HCT116 (cell line): ENCODE results near the gene THYN1. TPM values are rescaled to one million over a fixed set of nuclear protein-coding genes. Genes with fewer than 3 reads are reported as not detected.

Experiments used
- ATAC-seq: fragments of 200-7000 bp; cut with Tn5 transposase; 2 replicates; pipeline ENCODE4 v1.9.1; 2020; ENCODE audit warnings: mild to moderate bottlenecking, moderate library complexity
- BruUV-seq: library from RNA; stranded (reverse); fragments of 400-500 nt; replicated peaks from 2 replicates; lab custom pipeline; 2021; lab: Mats Ljungman, UMichigan
- CTCF ChIA-PET: fragments of 300-600 bp; sonication (Branson Sonifier 250); formaldehyde crosslinking; loops from one replicate; lab custom pipeline; 2021; ENCODE audit warnings: antibody characterized with exemption; lab: Charles Lee
- POLR2A ChIA-PET: fragments of 300-600, 350-600 bp; sonication (Branson Sonifier 250); formaldehyde crosslinking; loops from one replicate; lab custom pipeline; 2021; ENCODE audit warnings: antibody characterized with exemption; lab: Charles Lee
- RAD21 ChIA-PET, 2 experiments: fragments of 300-600 bp; sonication (Branson Sonifier 250); formaldehyde crosslinking; loops; one replicate each; lab custom pipeline; 2023; ENCODE audit warnings: low total read pairs in 2 of 2; ENCODE audit not compliant: uncharacterized antibody in 2 of 2, unreplicated experiment in 2 of 2, low non-redundant PET in 1 of 2; lab: Charles Lee
- DNase-seq: peaks from one replicate; pipeline ENCODE4 v3.0.0-alpha.2; 2010; ENCODE audit warnings: low read depth, low spot score
- H2AFZ ChIP-seq: fragments of 200-600 bp; shearing (Covaris generic), sonication (generic); 2 replicates; pipeline ENCODE4 v1.6.1; 2017; ENCODE audit warnings: low read depth, mixed run types, mixed read lengths, antibody characterized with exemption, low read length; ENCODE audit not compliant: poor library complexity, severe bottlenecking
- H3K27ac ChIP-seq: 2 replicates; pipeline ENCODE4 v1.5.1; 2012; ENCODE audit warnings: low read depth, low read length
- H3K27me3 ChIP-seq: fragments of 200-600 bp; sonication (generic); 2 replicates; pipeline ENCODE4 v1.6.1; 2016; ENCODE audit warnings: mixed run types, low read length, mixed read lengths; ENCODE audit not compliant: insufficient read depth
- H3K36me3 ChIP-seq, 2 experiments: fragments of 200-500 bp in 1 of 2; fragments of 200-600 bp in 1 of 2; sonication (Bioruptor generic) in 1 of 2; sonication (generic) in 1 of 2; 2 replicates each; pipeline versions ENCODE4 v1.5.1 to v1.6.1; 2014 to 2016; ENCODE audit warnings: low read length in 2 of 2, inconsistent platforms in 1 of 2, mixed read lengths in 1 of 2, mixed run types in 1 of 2; ENCODE audit not compliant: insufficient read depth in 2 of 2, control insufficient read depth in 1 of 2
- H3K4me1 ChIP-seq, 2 experiments: fragments of 200-600 bp in 1 of 2; sonication (generic) in 1 of 2; 2 replicates each; pipeline versions ENCODE4 v1.5.1 to v1.6.1; 2012 to 2017; ENCODE audit warnings: low read length in 2 of 2, inconsistent platforms in 1 of 2, mild to moderate bottlenecking in 1 of 2, mixed read lengths in 1 of 2, mixed run types in 1 of 2, moderate library complexity in 1 of 2; ENCODE audit not compliant: insufficient read depth in 2 of 2, control insufficient read depth in 1 of 2
- H3K4me2 ChIP-seq: fragments of 200-600 bp; sonication (generic); 2 replicates; pipeline ENCODE4 v1.6.1; 2017; ENCODE audit warnings: mixed run types, low read length, mixed read lengths
- H3K4me3 ChIP-seq, 2 experiments: fragments of 200-600 bp in 1 of 2; sonication (generic) in 1 of 2; replicated peaks in 1 of 2; 2 replicates each; pipeline ENCODE4 v1.5.1; 2011 to 2016; ENCODE audit warnings: low read length in 2 of 2, control low read depth in 1 of 2, low read depth in 1 of 2, mild to moderate bottlenecking in 1 of 2, mixed read lengths in 1 of 2, mixed run types in 1 of 2
- H3K79me2 ChIP-seq: fragments of 200-600 bp; sonication (generic); 2 replicates; pipeline ENCODE4 v1.6.1; 2017; ENCODE audit warnings: mild to moderate bottlenecking, mixed run types, low read length, moderate library complexity, mixed read lengths; ENCODE audit not compliant: insufficient read depth
- H3K9ac ChIP-seq: fragments of 200-600 bp; sonication (generic); 2 replicates; pipeline ENCODE4 v1.6.1; 2016; ENCODE audit warnings: low read length, mixed read lengths
- H3K9me2 ChIP-seq: fragments of 200-600 bp; sonication (generic), shearing (Covaris generic); 2 replicates; pipeline ENCODE4 v1.6.1; 2017; ENCODE audit warnings: mixed run types, mild to moderate bottlenecking, moderate library complexity; ENCODE audit not compliant: insufficient read depth
- H3K9me3 ChIP-seq, 2 experiments: fragments of 200-500 bp in 1 of 2; fragments of 200-600 bp in 1 of 2; sonication (Bioruptor generic) in 1 of 2; sonication (generic) in 1 of 2; 2 replicates each; pipeline ENCODE4 v1.6.1; 2014 to 2017; ENCODE audit warnings: low read length in 2 of 2, mixed read lengths in 2 of 2, inconsistent platforms in 1 of 2, low read depth in 1 of 2, mild to moderate bottlenecking in 1 of 2, mixed run types in 1 of 2, moderate library complexity in 1 of 2; ENCODE audit not compliant: control insufficient read depth in 1 of 2, insufficient read depth in 1 of 2
- H4K20me1 ChIP-seq: fragments of 200-600 bp; sonication (generic), shearing (Covaris generic); 2 replicates; pipeline ENCODE4 v1.6.1; 2017; ENCODE audit warnings: mixed run types, mild to moderate bottlenecking, moderate library complexity; ENCODE audit not compliant: insufficient read depth
- CBX3 ChIP-seq: IDR thresholded peaks from 2 replicates; pipeline ENCODE4 v1.6.1; 2012; ENCODE audit warnings: low read depth
- CEBPB ChIP-seq: IDR thresholded peaks from 2 replicates; pipeline ENCODE4 v1.6.1; 2012; ENCODE audit warnings: low read depth
- ELF1 ChIP-seq: IDR thresholded peaks from 2 replicates; pipeline ENCODE4 v1.6.1; 2012; ENCODE audit warnings: low read depth, borderline replicate concordance
- EZH2 ChIP-seq: fragments of 200-600 bp; sonication (generic); IDR thresholded peaks from 2 replicates; pipeline ENCODE4 v1.6.1; 2017; ENCODE audit warnings: antibody characterized with exemption, mixed run types
- EZH2phosphoT487 ChIP-seq: fragments of 200-600 bp; IDR thresholded peaks from 2 replicates; pipeline ENCODE4 v1.6.1; 2018; ENCODE audit warnings: antibody characterized with exemption, borderline replicate concordance
- FOSL1 ChIP-seq: IDR thresholded peaks from 2 replicates; pipeline ENCODE4 v1.6.1; 2012; ENCODE audit warnings: low read depth
- JUND ChIP-seq: IDR thresholded peaks from 2 replicates; pipeline ENCODE4 v1.6.1; 2012
- POLR2A ChIP-seq: IDR thresholded peaks from 2 replicates; pipeline ENCODE4 v1.7.0; 2011; ENCODE audit warnings: borderline replicate concordance; ENCODE audit not compliant: insufficient read depth, insufficient read length; ENCODE audit errors: extremely low read depth
- POLR2AphosphoS5 ChIP-seq: IDR thresholded peaks from 2 replicates; pipeline ENCODE4 v1.6.1; 2011; ENCODE audit warnings: mild to moderate bottlenecking, low read depth, low read length, moderate library complexity
- RAD21 ChIP-seq: IDR thresholded peaks from 2 replicates; pipeline ENCODE4 v1.6.1; 2012; ENCODE audit warnings: low read depth, mild to moderate bottlenecking
- SIN3A ChIP-seq: IDR thresholded peaks from 2 replicates; pipeline ENCODE4 v1.6.1; 2012; ENCODE audit warnings: low read depth
- SP1 ChIP-seq: IDR thresholded peaks from 2 replicates; pipeline ENCODE4 v1.6.1; 2012; ENCODE audit warnings: low read depth
- TCF7L2 ChIP-seq: IDR thresholded peaks from 2 replicates; pipeline ENCODE4 v1.7.0; 2011; ENCODE audit warnings: borderline replicate concordance, inconsistent platforms; ENCODE audit not compliant: insufficient read depth, insufficient read length; ENCODE audit errors: extremely low read depth
- YY1 ChIP-seq: IDR thresholded peaks from 2 replicates; pipeline ENCODE4 v1.6.1; 2011; ENCODE audit warnings: low read length, low read depth, moderate library complexity, mild to moderate bottlenecking; ENCODE audit not compliant: insufficient replicate concordance; ENCODE audit errors: extremely low read depth
- ZFX ChIP-seq: fragments of 450-650 bp; IDR thresholded peaks from 2 replicates; pipeline ENCODE4 v1.6.1; 2017
- intact Hi-C: fragments of 100-400 bp; cut with micrococcal nuclease; formaldehyde crosslinking; loops from 2 replicates; pipeline ENCODE4 v1.10.0; 2022
- total RNA-seq: library from RNA; stranded (reverse); gene quantifications from one replicate; pipeline ENCODE4 v1.2.1, GENCODE V29; 2021; ENCODE audit not compliant: unreplicated experiment
- TF ChIP-seq, protein P1 (sequence below): IDR thresholded peaks from 2 replicates; pipeline ENCODE4 v1.6.1; 2011; ENCODE audit warnings: mild to moderate bottlenecking, low read length, moderate library complexity; ENCODE audit not compliant: insufficient replicate concordance; ENCODE audit errors: extremely low read depth
- TF ChIP-seq, protein P2 (sequence below): IDR thresholded peaks from 2 replicates; pipeline ENCODE4 v1.6.1; 2012
- TF ChIP-seq, protein P3 (sequence below), 3 experiments: fragments of 200-600 bp in 1 of 3; sonication (generic) in 1 of 3; IDR thresholded peaks in 2 of 3; conservative IDR thresholded peaks in 1 of 3; 2 replicates each; pipeline ENCODE4 v1.5.1; 2012 to 2017; ENCODE audit warnings: low read depth in 2 of 3, low read length in 2 of 3, antibody characterized with exemption in 1 of 3, borderline replicate concordance in 1 of 3, control low read depth in 1 of 3, mild to moderate bottlenecking in 1 of 3, mixed read lengths in 1 of 3, mixed run types in 1 of 3, moderate library complexity in 1 of 3; ENCODE audit not compliant: insufficient read depth in 1 of 3
- TF ChIP-seq, protein P4 (sequence below): IDR thresholded peaks from 2 replicates; pipeline ENCODE4 v1.6.1; 2012
- TF ChIP-seq, protein P5 (sequence below): IDR thresholded peaks from 2 replicates; pipeline ENCODE4 v1.6.1; 2012; ENCODE audit warnings: low read depth

THYN1 gene
- total RNA-seq, 1 experiment from 2014 or later: 32.2 TPM

DNA sequence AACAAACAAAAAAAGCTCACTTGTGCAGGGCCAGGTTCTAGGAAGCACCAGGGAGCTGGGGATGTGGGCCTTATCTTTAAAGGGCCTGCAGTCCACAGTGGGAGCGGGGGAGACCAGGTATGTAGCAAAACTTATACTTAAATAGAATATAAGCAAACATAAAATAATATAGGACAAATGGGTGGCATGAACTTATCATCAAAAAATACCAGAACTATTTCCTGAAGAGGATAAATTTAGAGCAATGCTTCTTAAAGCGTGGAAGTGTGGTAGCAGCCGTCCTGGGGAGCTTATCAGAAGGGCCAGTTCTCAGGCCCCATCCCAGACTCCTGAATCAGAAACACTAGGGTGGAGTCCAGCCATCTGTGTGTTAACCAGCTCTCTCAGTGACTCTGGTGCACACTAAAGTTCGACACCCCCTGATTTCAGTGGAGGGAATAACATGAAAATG is 19.4 kb downstream of the THYN1 start:
- intact Hi-C loops: no loop called here
- H3K9me2 ChIP-seq: no peaks in the 10 kb centered on the region
- H3K79me2 ChIP-seq: peaks cover 29% of the 10 kb centered on the region; the same call in 1 of the 2 replicates
- no peaks in the 10 kb centered on the region for H4K20me1 ChIP-seq
- H3K36me3 ChIP-seq: peaks cover 0 to 12% of the 10 kb centered on the region in 2 experiments; a peak in 1 of 4 replicates
- H3K4me2 ChIP-seq: no peak overlapping the region
- no peak overlapping the region for H3K9ac ChIP-seq
- ATAC-seq (no peak), DNase-seq (no peak)
- POLR2A ChIA-PET: no interaction called here
- TF ChIP-seq YY1 (no peak), FOSL1 (no peak), EZH2 (no peak), SP1 (no peak), CEBPB (no peak), EZH2phosphoT487 (no peak), JUND (no peak), ZFX (no peak), CBX3 (no peak), POLR2AphosphoS5 (no peak), SIN3A (no peak), ELF1 (no peak), TCF7L2 (no peak), POLR2A (no peak), RAD21 (no peak)
- TF ChIP-seq, protein P1, sequence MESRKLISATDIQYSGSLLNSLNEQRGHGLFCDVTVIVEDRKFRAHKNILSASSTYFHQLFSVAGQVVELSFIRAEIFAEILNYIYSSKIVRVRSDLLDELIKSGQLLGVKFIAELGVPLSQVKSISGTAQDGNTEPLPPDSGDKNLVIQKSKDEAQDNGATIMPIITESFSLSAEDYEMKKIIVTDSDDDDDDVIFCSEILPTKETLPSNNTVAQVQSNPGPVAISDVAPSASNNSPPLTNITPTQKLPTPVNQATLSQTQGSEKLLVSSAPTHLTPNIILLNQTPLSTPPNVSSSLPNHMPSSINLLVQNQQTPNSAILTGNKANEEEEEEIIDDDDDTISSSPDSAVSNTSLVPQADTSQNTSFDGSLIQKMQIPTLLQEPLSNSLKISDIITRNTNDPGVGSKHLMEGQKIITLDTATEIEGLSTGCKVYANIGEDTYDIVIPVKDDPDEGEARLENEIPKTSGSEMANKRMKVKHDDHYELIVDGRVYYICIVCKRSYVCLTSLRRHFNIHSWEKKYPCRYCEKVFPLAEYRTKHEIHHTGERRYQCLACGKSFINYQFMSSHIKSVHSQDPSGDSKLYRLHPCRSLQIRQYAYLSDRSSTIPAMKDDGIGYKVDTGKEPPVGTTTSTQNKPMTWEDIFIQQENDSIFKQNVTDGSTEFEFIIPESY: no peak
- TF ChIP-seq, protein P2, sequence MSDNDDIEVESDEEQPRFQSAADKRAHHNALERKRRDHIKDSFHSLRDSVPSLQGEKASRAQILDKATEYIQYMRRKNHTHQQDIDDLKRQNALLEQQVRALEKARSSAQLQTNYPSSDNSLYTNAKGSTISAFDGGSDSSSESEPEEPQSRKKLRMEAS: no peak
- TF ChIP-seq, protein P3, sequence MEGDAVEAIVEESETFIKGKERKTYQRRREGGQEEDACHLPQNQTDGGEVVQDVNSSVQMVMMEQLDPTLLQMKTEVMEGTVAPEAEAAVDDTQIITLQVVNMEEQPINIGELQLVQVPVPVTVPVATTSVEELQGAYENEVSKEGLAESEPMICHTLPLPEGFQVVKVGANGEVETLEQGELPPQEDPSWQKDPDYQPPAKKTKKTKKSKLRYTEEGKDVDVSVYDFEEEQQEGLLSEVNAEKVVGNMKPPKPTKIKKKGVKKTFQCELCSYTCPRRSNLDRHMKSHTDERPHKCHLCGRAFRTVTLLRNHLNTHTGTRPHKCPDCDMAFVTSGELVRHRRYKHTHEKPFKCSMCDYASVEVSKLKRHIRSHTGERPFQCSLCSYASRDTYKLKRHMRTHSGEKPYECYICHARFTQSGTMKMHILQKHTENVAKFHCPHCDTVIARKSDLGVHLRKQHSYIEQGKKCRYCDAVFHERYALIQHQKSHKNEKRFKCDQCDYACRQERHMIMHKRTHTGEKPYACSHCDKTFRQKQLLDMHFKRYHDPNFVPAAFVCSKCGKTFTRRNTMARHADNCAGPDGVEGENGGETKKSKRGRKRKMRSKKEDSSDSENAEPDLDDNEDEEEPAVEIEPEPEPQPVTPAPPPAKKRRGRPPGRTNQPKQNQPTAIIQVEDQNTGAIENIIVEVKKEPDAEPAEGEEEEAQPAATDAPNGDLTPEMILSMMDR (IDR thresholded peaks at IDR 0.05 in 2 of 3, conservative IDR thresholded peaks at IDR 0.05 in 1 of 3; ENCODE audit: borderline replicate concordance in 1 of 3, insufficient read depth in 1 of 3, low read depth in 2 of 3, low read length in 2 of 3): no peak
- TF ChIP-seq, protein P4, sequence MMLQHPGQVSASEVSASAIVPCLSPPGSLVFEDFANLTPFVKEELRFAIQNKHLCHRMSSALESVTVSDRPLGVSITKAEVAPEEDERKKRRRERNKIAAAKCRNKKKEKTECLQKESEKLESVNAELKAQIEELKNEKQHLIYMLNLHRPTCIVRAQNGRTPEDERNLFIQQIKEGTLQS: no peak
- TF ChIP-seq, protein P5, sequence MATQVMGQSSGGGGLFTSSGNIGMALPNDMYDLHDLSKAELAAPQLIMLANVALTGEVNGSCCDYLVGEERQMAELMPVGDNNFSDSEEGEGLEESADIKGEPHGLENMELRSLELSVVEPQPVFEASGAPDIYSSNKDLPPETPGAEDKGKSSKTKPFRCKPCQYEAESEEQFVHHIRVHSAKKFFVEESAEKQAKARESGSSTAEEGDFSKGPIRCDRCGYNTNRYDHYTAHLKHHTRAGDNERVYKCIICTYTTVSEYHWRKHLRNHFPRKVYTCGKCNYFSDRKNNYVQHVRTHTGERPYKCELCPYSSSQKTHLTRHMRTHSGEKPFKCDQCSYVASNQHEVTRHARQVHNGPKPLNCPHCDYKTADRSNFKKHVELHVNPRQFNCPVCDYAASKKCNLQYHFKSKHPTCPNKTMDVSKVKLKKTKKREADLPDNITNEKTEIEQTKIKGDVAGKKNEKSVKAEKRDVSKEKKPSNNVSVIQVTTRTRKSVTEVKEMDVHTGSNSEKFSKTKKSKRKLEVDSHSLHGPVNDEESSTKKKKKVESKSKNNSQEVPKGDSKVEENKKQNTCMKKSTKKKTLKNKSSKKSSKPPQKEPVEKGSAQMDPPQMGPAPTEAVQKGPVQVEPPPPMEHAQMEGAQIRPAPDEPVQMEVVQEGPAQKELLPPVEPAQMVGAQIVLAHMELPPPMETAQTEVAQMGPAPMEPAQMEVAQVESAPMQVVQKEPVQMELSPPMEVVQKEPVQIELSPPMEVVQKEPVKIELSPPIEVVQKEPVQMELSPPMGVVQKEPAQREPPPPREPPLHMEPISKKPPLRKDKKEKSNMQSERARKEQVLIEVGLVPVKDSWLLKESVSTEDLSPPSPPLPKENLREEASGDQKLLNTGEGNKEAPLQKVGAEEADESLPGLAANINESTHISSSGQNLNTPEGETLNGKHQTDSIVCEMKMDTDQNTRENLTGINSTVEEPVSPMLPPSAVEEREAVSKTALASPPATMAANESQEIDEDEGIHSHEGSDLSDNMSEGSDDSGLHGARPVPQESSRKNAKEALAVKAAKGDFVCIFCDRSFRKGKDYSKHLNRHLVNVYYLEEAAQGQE: no peak
- no peak overlapping the region for H3K4me3 ChIP-seq
- no peak overlapping the region for H3K27ac ChIP-seq
- BruUV-seq: no TSS peak
- no peak overlapping the region for H2AFZ ChIP-seq
- H3K4me1 ChIP-seq: no peaks in the 10 kb centered on the region
- RAD21 ChIA-PET: no interaction called here
- H3K27me3 ChIP-seq: no peaks in the 10 kb centered on the region
- CTCF ChIA-PET: no interaction called here
- H3K9me3 ChIP-seq: no peaks in the 10 kb centered on the region
